Effector memory CD4-positive, alpha-beta T cell (primary cell): ENCODE data around the gene ATP6V1B1.
"Not testable (repeated sequence)": the region's sequence is repeated elsewhere in the genome, so short reads cannot be mapped to it uniquely, and the experiment has no call there.

ENCODE experiments used
- DNase-seq, 3 donors: peaks; one replicate each; pipeline ENCODE4 v3.0.0-alpha.2; 2020
- H3K27ac ChIP-seq: 2 replicates; pipeline ENCODE4 v1.7.0; 2013; ENCODE audit warnings: mild to moderate bottlenecking, low read length, moderate library complexity; ENCODE audit not compliant: insufficient read depth, poor library complexity, severe bottlenecking
- H3K27me3 ChIP-seq: replicated peaks from 2 replicates; pipeline ENCODE4 v1.7.0; 2013; ENCODE audit warnings: mild to moderate bottlenecking, low read length; ENCODE audit not compliant: insufficient read depth, control insufficient read depth, poor library complexity, severe bottlenecking
- H3K36me3 ChIP-seq: 2 replicates; pipeline ENCODE4 v1.7.0; 2013; ENCODE audit warnings: mild to moderate bottlenecking, low read length, moderate library complexity; ENCODE audit not compliant: control insufficient read depth, insufficient read depth
- H3K4me1 ChIP-seq: 2 replicates; pipeline ENCODE4 v1.7.0; 2013; ENCODE audit warnings: low read length, mild to moderate bottlenecking; ENCODE audit not compliant: control insufficient read depth, insufficient read depth, poor library complexity, severe bottlenecking
- H3K4me3 ChIP-seq: 2 replicates; pipeline ENCODE4 v1.7.0; 2013; ENCODE audit warnings: low read length, low read depth, mild to moderate bottlenecking; ENCODE audit not compliant: insufficient read depth, poor library complexity, severe bottlenecking
- H3K9me3 ChIP-seq: 2 replicates; pipeline ENCODE4 v1.7.0; 2013; ENCODE audit warnings: mild to moderate bottlenecking, low read length, moderate library complexity; ENCODE audit not compliant: control insufficient read depth

Gene ATP6V1B1

GRCh38 chr2:71003966-71004755, 68.5 kb downstream of the ATP6V1B1 start:
- Histone ChIP-seq H3K4me1 (peaks cover 13% of the 10 kb centered on the region), H3K27me3 (no peaks in the 10 kb centered on the region), H3K27ac (no peak overlapping the region), H3K36me3 (no peaks in the 10 kb centered on the region), H3K4me3 (no peak overlapping the region), H3K9me3 (no peaks in the 10 kb centered on the region)
- no peak for DNase-seq

- H3K4me3 ChIP-seq = no peak overlapping the region
- H3K36me3 ChIP-seq = no peaks in the 10 kb centered on the region
- H3K4me1 ChIP-seq = peaks cover 10% of the 10 kb centered on the region
- no peaks in the 10 kb centered on the region for H3K27me3 ChIP-seq
- no peaks in the 10 kb centered on the region for H3K9me3 ChIP-seq
- DNase-seq = no peak
- H3K27ac ChIP-seq = no peak overlapping the region
Observed at GRCh38 chr2:71004857-71005256, 69.2 kb downstream of the ATP6V1B1 start.

- Histone ChIP-seq H3K9me3 (no peaks in the 10 kb centered on the region), H3K27ac (no peak overlapping the region), H3K36me3 (no peaks in the 10 kb centered on the region), H3K27me3 (no peaks in the 10 kb centered on the region), H3K4me3 (no peak overlapping the region), H3K4me1 (peaks cover 9% of the 10 kb centered on the region)
- no peak for DNase-seq
Observed at GRCh38 chr2:71005271-71006202, 69.8 kb downstream of the ATP6V1B1 start.

GRCh38 chr2:71006323-71006722, 70.6 kb downstream of the ATP6V1B1 start:
- Histone ChIP-seq H3K36me3 (no peaks in the 10 kb centered on the region), H3K27me3 (no peaks in the 10 kb centered on the region), H3K4me3 (no peak overlapping the region), H3K9me3 (no peaks in the 10 kb centered on the region), H3K4me1 (peaks cover 1% of the 10 kb centered on the region), H3K27ac (no peak overlapping the region)
- DNase-seq = no peak

- no peak overlapping the region for H3K27ac ChIP-seq
- no peak for DNase-seq
- no peaks in the 10 kb centered on the region for H3K27me3 ChIP-seq
- H3K9me3 ChIP-seq = no peaks in the 10 kb centered on the region
- H3K4me3 ChIP-seq = no peak overlapping the region
- H3K36me3 ChIP-seq = no peaks in the 10 kb centered on the region
- H3K4me1 ChIP-seq = no peaks in the 10 kb centered on the region
Observed at GRCh38 chr2:71006955-71007799, 71.5 kb downstream of the ATP6V1B1 start.

- DNase-seq = no peak
- Histone ChIP-seq H3K36me3 (no peaks in the 10 kb centered on the region), H3K4me1 (no peaks in the 10 kb centered on the region), H3K4me3 (no peak overlapping the region), H3K27me3 (no peaks in the 10 kb centered on the region), H3K27ac (no peak overlapping the region), H3K9me3 (no peaks in the 10 kb centered on the region)
Observed at GRCh38 chr2:71008342-71008741, 72.6 kb downstream of the ATP6V1B1 start.

GRCh38 chr2:71011786-71012185, 76.1 kb downstream of the ATP6V1B1 start:
- DNase-seq, H3K27me3 ChIP-seq, H3K4me1 ChIP-seq, H3K4me3 ChIP-seq, H3K9me3 ChIP-seq, H3K36me3 ChIP-seq, H3K27ac ChIP-seq: not testable (repeated sequence)
